ENCODE measurements around the gene LHCGR.

- no peak for TF ChIP-seq CTCF (tag by site-specific recombination; IDR thresholded peaks at IDR 0.05)
- TF ChIP-seq OSR2 (tag by site-specific recombination; IDR thresholded peaks at IDR 0.05) = no peak
- TF ChIP-seq ZNF510 (tag by site-specific recombination; IDR thresholded peaks at IDR 0.05; ENCODE audit: insufficient replicate concordance) = no peak
- no peak for TF ChIP-seq ZBTB1 (tag by site-specific recombination; IDR thresholded peaks at IDR 0.05)
- TF ChIP-seq ELK4 (IDR thresholded peaks at IDR 0.05; ENCODE audit: borderline replicate concordance, low read depth, low read length) = no peak
- no peak for TF ChIP-seq KLF17 (tag by site-specific recombination; IDR thresholded peaks at IDR 0.05)
- TF ChIP-seq RBAK (tag by site-specific recombination; IDR thresholded peaks at IDR 0.05) = no peak
- no peak for TF ChIP-seq TRIM28 (IDR thresholded peaks at IDR 0.05; ENCODE audit: borderline replicate concordance, low read length)
- no peak for TF ChIP-seq ZNF558 (tag by site-specific recombination; IDR thresholded peaks at IDR 0.05)
Observed at GRCh38 chr2:48770181-48770580, 14.7 kb upstream of the LHCGR start.

All from HEK293 (cell line).